Subcutaneous adipose tissue (tissue), 4 donors: ENCODE measurements around the gene PRM2. TPM values are rescaled to one million over a fixed set of nuclear protein-coding genes. Genes with fewer than 3 reads are reported as not detected.

Experiments
- CTCF ChIP-seq: fragments of 450-650 bp; IDR thresholded peaks from one replicate; pipeline ENCODE4 v1.5.1; 2016; ENCODE audit warnings: low read depth, mild to moderate bottlenecking, control low read depth, antibody characterized with exemption, moderate library complexity
- total RNA-seq, 4 donors: library from RNA; depleted of rRNA; stranded (reverse); fragments of >200 nt; gene quantifications; one replicate each; pipeline ENCODE4 v1.1.0, GENCODE V29; 2016

The PRM2 gene
- total RNA-seq, 4 donors from 2014 or later: not detected

GRCh38 chr16:11272484-11272883 is 3.8 kb downstream of the PRM2 start:
- no peak for TF ChIP-seq CTCF

- no peak for TF ChIP-seq CTCF
Observed at GRCh38 chr16:11271610-11272009, 4.7 kb downstream of the PRM2 start.

- no peak for TF ChIP-seq CTCF
Observed at GRCh38 chr16:11270602-11271162, 5.6 kb downstream of the PRM2 start.

- TF ChIP-seq CTCF: no peak
Observed at GRCh38 chr16:11268921-11269375, 7.3 kb downstream of the PRM2 start, which contains the start of gene TNP2. TSS of gene TNP2 (minus strand) at chr16:11269325. CDS start at chr16:11269262, 63 bp downstream.

- no peak for TF ChIP-seq CTCF
Observed at GRCh38 chr16:11265124-11265523, 11.2 kb downstream of the PRM2 start.

- no peak for TF ChIP-seq CTCF
Observed at GRCh38 chr16:11264155-11264832, 12.0 kb downstream of the PRM2 start.

- TF ChIP-seq CTCF: no peak
Observed at GRCh38 chr16:11263737-11264136, 12.5 kb downstream of the PRM2 start.
